Upper lobe of right lung (tissue), 1 donor: ENCODE data around the gene DLK2. TPM values are rescaled to one million over a fixed set of nuclear protein-coding genes. Genes with fewer than 3 reads are reported as not detected.

Source experiments
- ATAC-seq: fragments of 200-7000 bp; cut with Tn5 transposase; one replicate; pipeline ENCODE4 v1.9.1; 2020; ENCODE audit warnings: mild to moderate bottlenecking, moderate library complexity
- DNase-seq: peaks from one replicate; pipeline ENCODE4 v3.0.0-alpha.2; 2020
- H3K27ac ChIP-seq: fragments of 200-600 bp; one replicate; pipeline ENCODE4 v1.8.0; 2022
- H3K27me3 ChIP-seq: fragments of 200-600 bp; one replicate; pipeline ENCODE4 v1.8.0; 2022; ENCODE audit warnings: mild to moderate bottlenecking
- H3K36me3 ChIP-seq: fragments of 200-600 bp; one replicate; pipeline ENCODE4 v1.8.0; 2022
- H3K4me1 ChIP-seq: fragments of 200-600 bp; one replicate; pipeline ENCODE4 v1.8.0; 2022
- H3K4me3 ChIP-seq: fragments of 200-600 bp; one replicate; pipeline ENCODE4 v1.8.0; 2022; ENCODE audit warnings: mild to moderate bottlenecking
- H3K9me3 ChIP-seq: fragments of 200-600 bp; one replicate; pipeline ENCODE4 v1.8.0; 2022
- intact Hi-C: fragments of 100-400 bp; cut with DNase I; formaldehyde crosslinking; loops from one replicate; pipeline ENCODE4 v1.11.0; 2022
- total RNA-seq: library from RNA; stranded (reverse); fragmentation: NEBNext Ultra II Directional; extraction: Animal tissue kit (Norgen Biotek cat#: 25700); gene quantifications from one replicate; pipeline ENCODE4 v1.2.1, GENCODE V29; 2021
- TF ChIP-seq, protein P1 (sequence below): fragments of 200-600 bp; IDR thresholded peaks from one replicate; pipeline ENCODE4 v1.8.0; 2022; ENCODE audit warnings: antibody characterized with exemption
- donor health status: DM: no; HTN: yes; CAD: no; lungs with severe emphysema.

DLK2 gene
- total RNA-seq, 1 donor from 2014 or later, result 0.23 TPM

GRCh38 chr6:43497689-43498088 is 42.3 kb upstream of the DLK2 start:
- intact Hi-C loops, result no loop called here
- Histone ChIP-seq H3K9me3 (no peaks in the 10 kb centered on the region), H3K27ac (no peak overlapping the region), H3K4me1 (peaks cover 14% of the 10 kb centered on the region), H3K36me3 (peaks cover 46% of the 10 kb centered on the region), H3K4me3 (no peak overlapping the region), H3K27me3 (no peaks in the 10 kb centered on the region)
- no peak for ATAC-seq
- TF ChIP-seq, protein P1, sequence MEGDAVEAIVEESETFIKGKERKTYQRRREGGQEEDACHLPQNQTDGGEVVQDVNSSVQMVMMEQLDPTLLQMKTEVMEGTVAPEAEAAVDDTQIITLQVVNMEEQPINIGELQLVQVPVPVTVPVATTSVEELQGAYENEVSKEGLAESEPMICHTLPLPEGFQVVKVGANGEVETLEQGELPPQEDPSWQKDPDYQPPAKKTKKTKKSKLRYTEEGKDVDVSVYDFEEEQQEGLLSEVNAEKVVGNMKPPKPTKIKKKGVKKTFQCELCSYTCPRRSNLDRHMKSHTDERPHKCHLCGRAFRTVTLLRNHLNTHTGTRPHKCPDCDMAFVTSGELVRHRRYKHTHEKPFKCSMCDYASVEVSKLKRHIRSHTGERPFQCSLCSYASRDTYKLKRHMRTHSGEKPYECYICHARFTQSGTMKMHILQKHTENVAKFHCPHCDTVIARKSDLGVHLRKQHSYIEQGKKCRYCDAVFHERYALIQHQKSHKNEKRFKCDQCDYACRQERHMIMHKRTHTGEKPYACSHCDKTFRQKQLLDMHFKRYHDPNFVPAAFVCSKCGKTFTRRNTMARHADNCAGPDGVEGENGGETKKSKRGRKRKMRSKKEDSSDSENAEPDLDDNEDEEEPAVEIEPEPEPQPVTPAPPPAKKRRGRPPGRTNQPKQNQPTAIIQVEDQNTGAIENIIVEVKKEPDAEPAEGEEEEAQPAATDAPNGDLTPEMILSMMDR, result no peak
- DNase-seq, result no peak

DNA sequence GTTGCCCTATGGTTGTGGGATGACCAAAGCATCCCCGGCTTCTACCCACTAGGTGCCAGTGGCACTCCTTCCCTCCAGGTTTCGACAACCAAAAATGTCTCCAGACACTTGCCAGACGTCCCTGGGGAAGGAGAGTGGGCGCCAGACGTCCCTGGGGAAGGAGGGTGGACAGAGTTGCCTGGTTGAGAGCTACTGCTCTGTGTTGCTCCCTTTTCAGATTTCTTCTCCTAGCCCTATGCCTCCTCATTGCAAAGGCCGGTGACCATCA is 41.7 kb upstream of the DLK2 start:
- H3K9me3 ChIP-seq, result no peaks in the 10 kb centered on the region
- H3K27me3 ChIP-seq, result no peaks in the 10 kb centered on the region
- H3K4me3 ChIP-seq, result no peak overlapping the region
- H3K36me3 ChIP-seq, result peaks cover 41% of the 10 kb centered on the region
- intact Hi-C loops, result no loop called here
- ATAC-seq (no peak), DNase-seq (no peak)
- no peak overlapping the region for H3K27ac ChIP-seq
- TF ChIP-seq, protein P1, result no peak
- H3K4me1 ChIP-seq, result peaks cover 20% of the 10 kb centered on the region

- H3K9me3 ChIP-seq, result no peaks in the 10 kb centered on the region
- DNase-seq (no peak), ATAC-seq (peak; percentile 35)
- intact Hi-C loops, result no loop called here
- H3K4me3 ChIP-seq, result no peak overlapping the region
- H3K27me3 ChIP-seq, result no peaks in the 10 kb centered on the region
- H3K36me3 ChIP-seq, result peaks cover 40% of the 10 kb centered on the region
- no peak overlapping the region for H3K27ac ChIP-seq
- TF ChIP-seq, protein P1, result peak; percentile 33
- peaks cover 25% of the 10 kb centered on the region for H3K4me1 ChIP-seq
These were observed 41.2 kb upstream of the DLK2 start for GRCh38 chr6:43496370-43497128.

- TF ChIP-seq, protein P1, result no peak
- Histone ChIP-seq H3K27ac (no peak overlapping the region), H3K4me1 (peaks cover 25% of the 10 kb centered on the region), H3K9me3 (no peaks in the 10 kb centered on the region), H3K36me3 (peaks cover 30% of the 10 kb centered on the region), H3K27me3 (no peaks in the 10 kb centered on the region), H3K4me3 (no peak overlapping the region)
- no peak for DNase-seq
- ATAC-seq, result peak; percentile 42
- intact Hi-C loops, result no loop called here
These were observed 40.1 kb upstream of the DLK2 start for GRCh38 chr6:43495409-43495941.

DNA sequence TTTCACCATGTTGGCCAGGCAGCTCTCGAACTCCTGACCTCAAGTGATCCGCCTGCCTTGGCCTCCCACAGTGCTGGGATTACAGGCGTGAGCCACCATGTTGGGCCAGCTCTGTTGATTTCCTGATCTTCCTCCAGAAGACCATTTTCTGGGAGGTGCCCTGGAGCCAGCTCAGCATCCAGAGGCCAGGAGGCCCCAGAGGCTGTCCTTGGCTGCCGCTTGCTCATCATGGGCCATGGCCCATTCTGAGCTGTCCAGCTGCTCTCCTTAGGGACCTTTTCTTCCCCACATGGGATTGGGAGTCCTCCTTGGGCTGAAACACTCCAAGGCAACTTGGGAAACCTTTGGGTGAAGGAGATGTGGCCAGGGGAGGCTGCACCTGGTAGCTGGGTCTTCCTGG is 39.4 kb upstream of the DLK2 start:
- Histone ChIP-seq H3K4me3 (no peak overlapping the region), H3K9me3 (no peaks in the 10 kb centered on the region), H3K36me3 (peaks cover 23% of the 10 kb centered on the region), H3K27ac (no peak overlapping the region), H3K27me3 (no peaks in the 10 kb centered on the region), H3K4me1 (peaks cover 25% of the 10 kb centered on the region)
- ATAC-seq, result no peak
- TF ChIP-seq, protein P1, result no peak
- intact Hi-C loops, result no loop called here
- no peak for DNase-seq
